ENCODE data around the gene KCP. TPM values are rescaled to one million over a fixed set of nuclear protein-coding genes. Genes with fewer than 3 reads are reported as not detected.

KCP gene
- total RNA-seq, 1 experiment from 2014 or later, result 0.50 TPM

GRCh38 chr7:128954830-128955802, 44.6 kb upstream of the KCP start:
- no peaks in the 10 kb centered on the region for H3K27me3 Mint-ChIP-seq (ENCODE audit: insufficient read depth, unreplicated experiment)
- H3K36me3 Mint-ChIP-seq (ENCODE audit: insufficient read depth, unreplicated experiment), result peaks cover 78% of the 10 kb centered on the region
- Histone ChIP-seq H3K4me1 (no peaks in the 10 kb centered on the region), H3K36me3 (ENCODE audit: control insufficient read depth, insufficient read depth, low read length) (peaks cover 3% of the 10 kb centered on the region), H3K27me3 (replicated peaks; ENCODE audit: control insufficient read depth, insufficient read depth, low read length) (no peaks in the 10 kb centered on the region), H3K4me3 (ENCODE audit: low read depth, low read length) (no peak overlapping the region), H3K9me3 (no peaks in the 10 kb centered on the region)
- no peaks in the 10 kb centered on the region for H3K4me1 Mint-ChIP-seq (ENCODE audit: low read depth, unreplicated experiment)
- intact Hi-C loops (cut with micrococcal nuclease; ENCODE audit: unreplicated experiment), result no loop called here
- DNase-seq, result no peak
- TSS peak; percentile 80 for BruUV-seq (replicated peaks)
- no peaks in the 10 kb centered on the region for H3K9me3 Mint-ChIP-seq (ENCODE audit: unreplicated experiment)
- POLR2A ChIA-PET, result no interaction called here
- CTCF ChIA-PET, result no interaction called here
- H3K27ac Mint-ChIP-seq (ENCODE audit: unreplicated experiment), result no peak overlapping the region
- no peak overlapping the region for H3K4me3 Mint-ChIP-seq (ENCODE audit: unreplicated experiment)
- peak in 1 of 2 experiments; percentile 26 for TF ChIP-seq CTCF (IDR thresholded peaks at IDR 0.05; ENCODE audit: insufficient read depth in 1 of 2, low read depth in 1 of 2, low read length in 1 of 2, severe bottlenecking in 1 of 2, unreplicated experiment in 1 of 2)

- POLR2A ChIA-PET, result no interaction called here
- no peak for DNase-seq
- H3K36me3 Mint-ChIP-seq (ENCODE audit: insufficient read depth, unreplicated experiment), result peaks cover 68% of the 10 kb centered on the region
- peaks cover 3% of the 10 kb centered on the region for H3K36me3 ChIP-seq (ENCODE audit: control insufficient read depth, insufficient read depth, low read length)
- intact Hi-C loops (cut with micrococcal nuclease; ENCODE audit: unreplicated experiment), result no loop called here
- H3K27me3 ChIP-seq (replicated peaks; ENCODE audit: control insufficient read depth, insufficient read depth, low read length), result no peaks in the 10 kb centered on the region
- no peaks in the 10 kb centered on the region for H3K27me3 Mint-ChIP-seq (ENCODE audit: insufficient read depth, unreplicated experiment)
- CTCF ChIA-PET, result no interaction called here
- no peaks in the 10 kb centered on the region for H3K4me1 Mint-ChIP-seq (ENCODE audit: low read depth, unreplicated experiment)
- no peak for TF ChIP-seq CTCF (IDR thresholded peaks at IDR 0.05; ENCODE audit: insufficient read depth in 1 of 2, low read depth in 1 of 2, low read length in 1 of 2, severe bottlenecking in 1 of 2, unreplicated experiment in 1 of 2)
- H3K4me3 ChIP-seq (ENCODE audit: low read depth, low read length), result no peak overlapping the region
- no peaks in the 10 kb centered on the region for H3K9me3 Mint-ChIP-seq (ENCODE audit: unreplicated experiment)
- H3K27ac Mint-ChIP-seq (ENCODE audit: unreplicated experiment), result no peak overlapping the region
- H3K4me3 Mint-ChIP-seq (ENCODE audit: unreplicated experiment), result no peak overlapping the region
- no TSS peak for BruUV-seq (replicated peaks)
- no peaks in the 10 kb centered on the region for H3K4me1 ChIP-seq
- H3K9me3 ChIP-seq, result no peaks in the 10 kb centered on the region
These were observed 43.6 kb upstream of the KCP start for GRCh38 chr7:128954150-128954549.

GRCh38 chr7:128951296-128951695, 40.8 kb upstream of the KCP start:
- Mint-ChIP-seq H3K9me3 (ENCODE audit: unreplicated experiment) (no peaks in the 10 kb centered on the region), H3K4me1 (ENCODE audit: low read depth, unreplicated experiment) (no peaks in the 10 kb centered on the region), H3K36me3 (ENCODE audit: insufficient read depth, unreplicated experiment) (peaks cover 57% of the 10 kb centered on the region), H3K27ac (ENCODE audit: unreplicated experiment) (no peak overlapping the region), H3K27me3 (ENCODE audit: insufficient read depth, unreplicated experiment) (no peaks in the 10 kb centered on the region), H3K4me3 (ENCODE audit: unreplicated experiment) (no peak overlapping the region)
- DNase-seq, result no peak
- H3K4me3 ChIP-seq (ENCODE audit: low read depth, low read length), result no peak overlapping the region
- CTCF ChIA-PET, result interaction anchor here (1.1 kb wide), 1 partner anchor 140 kb away, joined by 3 read pairs; no protein-coding TSS in a partner anchor
- no peaks in the 10 kb centered on the region for H3K27me3 ChIP-seq (replicated peaks; ENCODE audit: control insufficient read depth, insufficient read depth, low read length)
- TF ChIP-seq CTCF (IDR thresholded peaks at IDR 0.05; ENCODE audit: insufficient read depth in 1 of 2, low read depth in 1 of 2, low read length in 1 of 2, severe bottlenecking in 1 of 2, unreplicated experiment in 1 of 2), result no peak
- POLR2A ChIA-PET, result no interaction called here
- H3K4me1 ChIP-seq, result no peaks in the 10 kb centered on the region
- peaks cover 2% of the 10 kb centered on the region; the same call in 1 of the 2 replicates for H3K36me3 ChIP-seq (ENCODE audit: control insufficient read depth, insufficient read depth, low read length)
- H3K9me3 ChIP-seq, result no peaks in the 10 kb centered on the region
- intact Hi-C loops (cut with micrococcal nuclease; ENCODE audit: unreplicated experiment), result no loop called here
- BruUV-seq (replicated peaks), result no TSS peak

Measured in Caco-2 (cell line).